Heart left ventricle (tissue), 16 donors: ENCODE data around the gene KLK14. TPM values are rescaled to one million over a fixed set of nuclear protein-coding genes. Genes with fewer than 3 reads are reported as not detected.

Experiments used
- ATAC-seq, 4 donors: fragments of 200-7000 bp; cut with Tn5 transposase; one replicate each; pipeline ENCODE4 v1.9.1; 2020 to 2022; ENCODE audit warnings: moderate library complexity in 4 of 4, mild to moderate bottlenecking in 3 of 4, moderate number of reproducible peaks in 1 of 4
- DNase-seq, 5 donors: peaks; one replicate each; pipeline ENCODE4 v3.0.0-alpha.2; 2020
- H3K27ac ChIP-seq, 12 donors: fragments of 200-600 bp; sonication (generic) in 4 of 12; one replicate each; pipeline versions ENCODE4 v1.5.0 to v1.8.0; 2016 to 2022; ENCODE audit warnings: mild to moderate bottlenecking in 2 of 12
- H3K27me3 ChIP-seq, 9 donors: fragments of 200-600 bp; sonication (generic) in 2 of 9; one replicate each; pipeline versions ENCODE4 v1.5.1 to v1.8.0; 2016 to 2022; ENCODE audit warnings: mild to moderate bottlenecking in 3 of 9
- H3K36me3 ChIP-seq, 9 donors: fragments of 200-600 bp; sonication (generic) in 2 of 9; one replicate each; pipeline versions ENCODE4 v1.5.0 to v1.8.0; 2018 to 2022; ENCODE audit warnings: mild to moderate bottlenecking in 2 of 9
- H3K4me1 ChIP-seq, 12 donors: fragments of 200-600 bp; sonication (generic) in 4 of 12; one replicate each; pipeline versions ENCODE4 v1.5.0 to v1.8.0; 2016 to 2022; ENCODE audit warnings: mild to moderate bottlenecking in 3 of 12
- H3K4me3 ChIP-seq, 12 donors: fragments of 200-600 bp; sonication (generic) in 4 of 12; one replicate each; pipeline versions ENCODE4 v1.5.0 to v1.8.0; 2017 to 2022; ENCODE audit warnings: mild to moderate bottlenecking in 9 of 12, moderate library complexity in 4 of 12
- H3K9me3 ChIP-seq, 12 donors: fragments of 200-600 bp; sonication (generic) in 4 of 12; one replicate each; pipeline versions ENCODE4 v1.5.0 to v1.8.0; 2016 to 2022; ENCODE audit warnings: mild to moderate bottlenecking in 1 of 12
- POLR2A ChIP-seq, 2 donors: fragments of 450-650 bp; IDR thresholded peaks; one replicate each; pipeline ENCODE4 v1.6.1; 2017; ENCODE audit warnings: antibody characterized with exemption in 2 of 2, mild to moderate bottlenecking in 2 of 2, moderate library complexity in 2 of 2
- WGBS, 4 donors: extraction: QIAGEN DNeasy Blood & Tissue Kit in 2 of 4; methylation state at CpG; one replicate each; pipeline versions ENCODE4 v1.1.5 to v1.1.7; 2013 to 2018; 5-methylcytosine and 5-hydroxymethylcytosine counted together
- intact Hi-C, 10 donors: fragments of 100-400 bp; cut with DNase I; formaldehyde crosslinking; loops; one replicate each; pipeline versions ENCODE4 v1.11.1 to v1.14.2; 2022
- polyA plus RNA-seq, 2 donors: library from polyadenylated mRNA; stranded (reverse); fragments of 200-250 nt; gene quantifications; one replicate each; pipeline ENCODE4 v1.2.3, GENCODE V29; 2013
- total RNA-seq, 9 donors: library from RNA; depleted of rRNA in 2 of 9; stranded (reverse); fragments of >200 nt in 2 of 9; fragmentation: NEBNext Ultra II Directional in 3 of 9; extraction: Animal tissue kit (Norgen Biotek cat#: 25700) in 3 of 9; gene quantifications; one replicate each; pipeline versions ENCODE4 v1.1.0 to v1.2.4, GENCODE V29; 2016 to 2023
- TF ChIP-seq, protein P1 (sequence below), 12 donors: fragments of 200-600 bp; sonication (generic) in 4 of 12; IDR thresholded peaks; one replicate each; pipeline versions ENCODE4 v1.5.0 to v1.8.0; 2018 to 2022; ENCODE audit warnings: antibody characterized with exemption in 12 of 12, mild to moderate bottlenecking in 5 of 12
- donor health status: ischemic (EF 13 %, LVEDD 7.1; RV severe dilation, severe dysfunction).
- donor health status: healthy with polysubstance abuse.
- donor health status: DM: no; HTN: yes; CAD: no.
- donor health status: DM: no; HTN: no; CAD: no.
- donor health status: ischemic (EF 25% LVEDD 6.9; RV normal size, moderate dysfunction).
- donor health status: ischemic (EF 25% LVEDD 5.7; RV mildly dilated, moderate dysfunction).
- donor health status: healthy.
- donor health status: DM: yes; HTN: yes; CAD: no.
- donor health status: ischemic (EF 35%, LVEDD 5.7; RV mildly dilated, moderate dysfunction).
- donor health status: nonischemic (EF 11% LVEDD 7.7; RV severe dilation, severe dysfunction).
- donor health status: DM: yes; HTN: yes; CAD: no.
- donor health status: PGD.
- donor health status: ischemic (EF 29% LVEDD 5.4; RV normal size, mild dysfunction).
- donor health status: nonischemic (EF 23%, LVEDD 6.1; RV moderate dilation, normal function).

KLK14 gene
- total and polyA plus RNA-seq, 11 donors = 0.17 to 0.64 (median 0.33) TPM; not detected in 4

- 80 to 88% (median 84%) methylated on average over 11 of the region's 11 CpGs for WGBS, 4 donors
- intact Hi-C loops = no loop called here
Measured at GRCh38 chr19:51044327-51044726, 38.4 kb downstream of the KLK14 start.

DNA sequence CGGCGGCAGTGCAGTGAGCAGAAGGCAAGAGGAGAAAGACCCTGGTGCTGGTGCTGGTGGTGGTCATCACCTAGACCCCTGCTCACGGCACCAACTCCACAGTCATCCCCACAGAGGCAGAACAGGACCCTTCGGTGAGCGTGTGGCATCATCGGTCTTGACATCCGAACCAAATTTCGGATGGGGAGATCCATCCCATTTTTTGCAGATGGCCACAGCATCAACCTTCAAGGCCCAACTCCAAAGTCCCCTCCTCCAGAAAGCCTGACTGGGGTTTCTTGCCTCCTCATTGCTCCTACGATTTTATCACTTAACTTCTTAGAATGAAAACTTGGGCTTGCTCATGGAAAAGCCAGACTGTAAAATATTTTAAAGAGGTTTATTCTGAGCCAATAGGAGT is 39.2 kb downstream of the KLK14 start:
- Histone ChIP-seq H3K36me3 (no peaks in the 10 kb centered on the region), H3K27ac (no peak overlapping the region), H3K4me1 (peaks cover 0 to 4% (median 0%) of the 10 kb centered on the region in 12 donors), H3K27me3 (peaks cover 0 to 5% (median 0%) of the 10 kb centered on the region in 9 donors), H3K4me3 (no peak overlapping the region), H3K9me3 (no peaks in the 10 kb centered on the region)
- intact Hi-C loops = no loop called here
- DNase-seq (no peak), ATAC-seq (no peak)
- WGBS, 4 donors = 75 to 85% (median 83%) methylated on average over 9 of the region's 9 CpGs
- TF ChIP-seq POLR2A (IDR thresholded peaks at IDR 0.05) = no peak
- TF ChIP-seq, protein P1, sequence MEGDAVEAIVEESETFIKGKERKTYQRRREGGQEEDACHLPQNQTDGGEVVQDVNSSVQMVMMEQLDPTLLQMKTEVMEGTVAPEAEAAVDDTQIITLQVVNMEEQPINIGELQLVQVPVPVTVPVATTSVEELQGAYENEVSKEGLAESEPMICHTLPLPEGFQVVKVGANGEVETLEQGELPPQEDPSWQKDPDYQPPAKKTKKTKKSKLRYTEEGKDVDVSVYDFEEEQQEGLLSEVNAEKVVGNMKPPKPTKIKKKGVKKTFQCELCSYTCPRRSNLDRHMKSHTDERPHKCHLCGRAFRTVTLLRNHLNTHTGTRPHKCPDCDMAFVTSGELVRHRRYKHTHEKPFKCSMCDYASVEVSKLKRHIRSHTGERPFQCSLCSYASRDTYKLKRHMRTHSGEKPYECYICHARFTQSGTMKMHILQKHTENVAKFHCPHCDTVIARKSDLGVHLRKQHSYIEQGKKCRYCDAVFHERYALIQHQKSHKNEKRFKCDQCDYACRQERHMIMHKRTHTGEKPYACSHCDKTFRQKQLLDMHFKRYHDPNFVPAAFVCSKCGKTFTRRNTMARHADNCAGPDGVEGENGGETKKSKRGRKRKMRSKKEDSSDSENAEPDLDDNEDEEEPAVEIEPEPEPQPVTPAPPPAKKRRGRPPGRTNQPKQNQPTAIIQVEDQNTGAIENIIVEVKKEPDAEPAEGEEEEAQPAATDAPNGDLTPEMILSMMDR (IDR thresholded peaks at IDR 0.05) = no peak

More at GRCh38 chr19:51044327-51044726, 38.4 kb downstream of the KLK14 start:
- H3K9me3 ChIP-seq = no peaks in the 10 kb centered on the region
- no peak overlapping the region for H3K27ac ChIP-seq
- TF ChIP-seq, protein P1 (IDR thresholded peaks at IDR 0.05) = no peak
- TF ChIP-seq POLR2A (IDR thresholded peaks at IDR 0.05) = no peak
- no peak overlapping the region for H3K4me3 ChIP-seq
- peaks cover 0 to 4% (median 0%) of the 10 kb centered on the region in 12 donors for H3K4me1 ChIP-seq
- H3K27me3 ChIP-seq = peaks cover 0 to 5% (median 0%) of the 10 kb centered on the region in 9 donors
- DNase-seq (no peak), ATAC-seq (no peak)
- no peaks in the 10 kb centered on the region for H3K36me3 ChIP-seq

DNA sequence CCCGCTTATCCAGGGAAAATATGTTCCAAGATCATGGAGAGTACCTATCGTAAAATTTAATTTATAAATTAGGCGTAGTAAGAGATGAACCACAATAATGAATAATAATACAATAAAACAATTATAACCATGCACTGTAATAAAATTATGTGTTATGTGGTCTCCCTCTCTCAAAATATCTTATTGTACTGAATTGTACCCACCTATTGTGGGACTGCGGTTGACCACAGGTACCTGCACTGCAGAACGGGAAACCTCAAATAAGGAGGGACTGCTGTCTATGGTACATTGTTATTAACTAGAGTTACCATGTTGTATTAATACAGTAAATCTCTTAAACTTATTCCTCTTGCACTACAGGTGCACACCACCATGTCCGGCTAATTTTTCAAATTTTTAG is 42.5 kb downstream of the KLK14 start:
- H3K27me3 ChIP-seq = peaks cover 0 to 14% (median 1%) of the 10 kb centered on the region in 9 donors
- H3K27ac ChIP-seq = no peak overlapping the region
- DNase-seq (no peak), ATAC-seq (no peak)
- intact Hi-C loops = no loop called here
- H3K4me3 ChIP-seq = no peak overlapping the region
- WGBS, 4 donors = 93 to 95% (median 93%) methylated on average over 6 of the region's 6 CpGs
- H3K4me1 ChIP-seq = no peaks in the 10 kb centered on the region
- no peak for TF ChIP-seq POLR2A (IDR thresholded peaks at IDR 0.05)
- TF ChIP-seq, protein P1 (IDR thresholded peaks at IDR 0.05) = no peak
- H3K9me3 ChIP-seq = no peaks in the 10 kb centered on the region
- no peaks in the 10 kb centered on the region for H3K36me3 ChIP-seq

- intact Hi-C loops = no loop called here
- Histone ChIP-seq H3K4me1 (no peaks in the 10 kb centered on the region), H3K9me3 (no peaks in the 10 kb centered on the region), H3K27ac (no peak overlapping the region), H3K27me3 (peaks cover 0 to 28% (median 5%) of the 10 kb centered on the region in 9 donors), H3K4me3 (no peak overlapping the region), H3K36me3 (no peaks in the 10 kb centered on the region)
- DNase-seq = no peak
- no peak for TF ChIP-seq POLR2A (IDR thresholded peaks at IDR 0.05)
- TF ChIP-seq, protein P1 (IDR thresholded peaks at IDR 0.05) = no peak
- no peak for ATAC-seq
- WGBS, 4 donors = 26 to 35% (median 33%) methylated on average over 9 of the region's 9 CpGs
Measured at GRCh38 chr19:51036519-51036918, 46.2 kb downstream of the KLK14 start.
